Measurements from ENCODE around the gene ARPC5L. TPM values are rescaled to one million over a fixed set of nuclear protein-coding genes. Genes with fewer than 3 reads are reported as not detected.
A peak's percentile ranks its signal among the peaks of the same experiment; 100 is the strongest.

The ARPC5L gene
- total and polyA plus RNA-seq, 2 of the 8 experiments (the other 6 are each of a cell fraction or from before 2014, with no cell fraction given) = 34.1 to 50.6 TPM

DNA sequence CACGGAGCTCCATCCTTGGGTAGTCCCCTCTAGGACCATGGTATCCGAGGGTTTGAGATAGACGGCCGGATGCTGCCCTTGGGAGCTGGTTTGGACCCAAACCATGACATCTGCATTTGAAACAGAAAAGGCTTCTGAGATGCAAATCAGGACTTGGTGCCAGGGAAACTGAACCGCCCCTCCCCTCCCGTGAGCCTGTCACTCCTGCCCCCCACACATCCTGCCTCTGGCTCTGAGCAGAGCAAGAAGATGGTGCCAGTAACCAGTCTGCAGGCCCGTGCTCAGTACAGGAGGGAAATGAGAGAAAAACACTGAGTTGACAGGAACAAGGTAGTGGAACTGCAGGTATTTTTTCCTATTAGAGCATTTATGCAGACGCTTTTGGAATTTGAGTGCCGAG lies 18.6 kb downstream of the ARPC5L start:
- Histone ChIP-seq H2BK20ac (ENCODE audit: low read length) (peak overlapping the region; percentile 75; the same call in 1 of the 2 replicates), H3K23me2 (ENCODE audit: low read depth, low read length) (0 out of 2 replicates have a peak, but pooled peaks cover 4% of the 10 kb centered on the region), H4K5ac (ENCODE audit: insufficient read length, low read depth, low read length) (no peak overlapping the region), H2BK5ac (ENCODE audit: low read depth, low read length) (peak overlapping the region; percentile 76; the same call in 1 of the 2 replicates), H3K4ac (replicated peaks; ENCODE audit: insufficient read length, low read depth, low read length) (no peak overlapping the region), H3K23ac (ENCODE audit: insufficient read length) (no peak overlapping the region), H2BK15ac (ENCODE audit: low read length) (no peak overlapping the region), H2AK5ac (ENCODE audit: low read depth, low read length) (no peak overlapping the region), H3K56ac (replicated peaks; ENCODE audit: insufficient read length, low read depth, low read length) (no peak overlapping the region), H2AFZ (ENCODE audit: low read length) (no peak overlapping the region), H3K36me3 (ENCODE audit: control insufficient read depth in 2 of 4, insufficient read depth in 4 of 4, low read length in 3 of 4) (peaks cover 4 to 29% (median 11%) of the 10 kb centered on the region in 4 experiments), H4K8ac (ENCODE audit: extremely low read depth, insufficient read depth, low read length) (no peak overlapping the region), H3K14ac (ENCODE audit: insufficient read length) (no peak overlapping the region), H2BK12ac (ENCODE audit: low read depth, low read length) (no peak overlapping the region), H3K9me3 (ENCODE audit: insufficient read depth in 2 of 2, low read depth in 1 of 2, low read length in 1 of 2) (no peaks in the 10 kb centered on the region), H3K18ac (ENCODE audit: extremely low read depth, low read length) (no peak overlapping the region; the same call in 1 of the 2 replicates), H4K20me1 (replicated peaks in 1 of 2; ENCODE audit: control insufficient read depth in 1 of 2, insufficient read depth in 2 of 2, low read length in 2 of 2) (peaks cover 0 to 7% of the 10 kb centered on the region in 2 experiments), H3K27ac (ENCODE audit: low read depth, low read length) (no peak overlapping the region), H3K27me3 (replicated peaks in 1 of 4; ENCODE audit: control insufficient read depth in 3 of 4, extremely low read depth in 1 of 4, insufficient read depth in 3 of 4, low read length in 3 of 4) (no peaks in the 10 kb centered on the region), H2BK120ac (replicated peaks; ENCODE audit: low read depth, low read length) (no peak overlapping the region), H3K4me3 (ENCODE audit: extremely low read depth in 1 of 4, insufficient read depth in 2 of 4, low read depth in 3 of 4, low read length in 4 of 4) (peak overlapping the region in 1 of 4 experiments; percentile 27; a peak in 2 of 8 replicates), H4K91ac (replicated peaks; ENCODE audit: insufficient read length, low read length) (no peak overlapping the region), H3K79me1 (ENCODE audit: low read depth, low read length) (0 out of 2 replicates have a peak, but pooled peaks cover 2% of the 10 kb centered on the region), H3K79me2 (ENCODE audit: control insufficient read depth in 1 of 2, insufficient read depth in 2 of 2, low read length in 2 of 2) (no peaks in the 10 kb centered on the region), H3K4me2 (ENCODE audit: insufficient read depth in 1 of 2, low read depth in 2 of 2, low read length in 2 of 2) (peak overlapping the region; percentile 51 to 54), H3K4me1 (replicated peaks in 1 of 4; ENCODE audit: control insufficient read depth in 3 of 4, insufficient read depth in 4 of 4, low read length in 3 of 4) (peaks cover 5 to 18% (median 13%) of the 10 kb centered on the region in 4 experiments), H3K9ac (replicated peaks in 1 of 4; ENCODE audit: extremely low read depth in 1 of 4, low read depth in 3 of 4, low read length in 3 of 4) (no peak overlapping the region)
- TF ChIP-seq KDM1A (IDR thresholded peaks at IDR 0.05; ENCODE audit: borderline replicate concordance, low read length) (no peak), GABPA (IDR thresholded peaks at IDR 0.05; ENCODE audit: borderline replicate concordance, insufficient read depth, low read length) (0 out of 2 replicates have a peak, but pooled peaks have one; percentile 7), POLR2A (IDR thresholded peaks at IDR 0.05; ENCODE audit: control extremely low read depth in 1 of 2, low read depth in 2 of 2, low read length in 2 of 2) (no peak), KDM5A (IDR thresholded peaks at IDR 0.05; ENCODE audit: low read length) (no peak), EGR1 (IDR thresholded peaks at IDR 0.05; ENCODE audit: borderline replicate concordance, low read depth, low read length) (no peak), YY1 (IDR thresholded peaks at IDR 0.05; ENCODE audit: low read depth, low read length) (no peak), KDM4A (IDR thresholded peaks at IDR 0.05; ENCODE audit: low read depth, low read length, severe bottlenecking) (no peak), SIN3A (conservative IDR thresholded peaks at IDR 0.05 in 1 of 2, IDR thresholded peaks at IDR 0.05 in 1 of 2; ENCODE audit: low read depth in 1 of 2, low read length in 2 of 2) (0 out of 4 replicates have a peak, but pooled peaks of 1 of the 2 experiments have one; percentile 23), TAF7 (optimal IDR thresholded peaks at IDR 0.05; ENCODE audit: borderline replicate concordance, low read depth, low read length) (no peak), CEBPB (IDR thresholded peaks at IDR 0.05; ENCODE audit: low read depth, low read length) (no peak)
- 29% methylated on average over 9 of the region's 9 CpGs; no CpG with 5 or more reads in 1 of the 2 experiments for WGBS, 2 experiments (ENCODE audit: extremely low coverage in 1 of 2, insufficient coverage in 1 of 2, insufficient read length in 1 of 2, insufficient replicate concordance in 2 of 2, low coverage in 1 of 2, low lambda C conversion rate in 2 of 2, missing lambda C conversion rate in 1 of 2)
- FAIRE-seq (no peak), DNase-seq (ENCODE audit: low read depth in 1 of 2, low spot score in 2 of 2) (peak in 1 of 2 experiments; percentile 66)
- POLR2A ChIA-PET (ENCODE audit: partially characterized antibody) = interaction anchor here (1.5 to 31.1 kb wide), 3 partner anchors 13 to 20 kb away, joined by 4 to 573 read pairs (median 7); partner anchors contain the start of genes ARPC5L, RPL35 and WDR38
- CTCF ChIA-PET (ENCODE audit: partially characterized antibody) = interaction anchor here (0.6 to 6.3 kb wide), 7 partner anchors 9 to 556 kb away, joined by 3 to 55 read pairs (median 3); partner anchors contain the start of genes NR6A1 and OLFML2A

Data from H1 (cell line).